GM21619 (cell line): ENCODE measurements around the gene TIGAR.

Experiments used
- ATAC-seq: cut with Tn5 transposase; IDR thresholded peaks from one replicate; pipeline ENCODE4 v1.9.1; 2021; ENCODE audit not compliant: unreplicated experiment

TIGAR gene

GRCh38 chr12:4302881-4303280 is 18.1 kb upstream of the TIGAR start:
- ATAC-seq: no peak

GRCh38 chr12:4303750-4304149 is 17.3 kb upstream of the TIGAR start:
- no peak for ATAC-seq

- no peak for ATAC-seq
These were observed 13.2 kb upstream of the TIGAR start for GRCh38 chr12:4307593-4308333.

- ATAC-seq: no peak
These were observed 12.6 kb upstream of the TIGAR start for GRCh38 chr12:4308334-4308950.

- no peak for ATAC-seq
These were observed 9.2 kb upstream of the TIGAR start for GRCh38 chr12:4311776-4312175.

GRCh38 chr12:4312251-4312650 is 8.8 kb upstream of the TIGAR start:
- ATAC-seq: no peak

GRCh38 chr12:4320497-4320852 is 538 bp upstream of the TIGAR start:
- ATAC-seq: peak; percentile 28

GRCh38 chr12:4322726-4323125 is 1.7 kb downstream of the TIGAR start:
- no peak for ATAC-seq

- ATAC-seq: no peak
These were observed 2.4 kb downstream of the TIGAR start for GRCh38 chr12:4323396-4323795.

- ATAC-seq: no peak
These were observed 3.4 kb downstream of the TIGAR start for GRCh38 chr12:4324366-4324765.

GRCh38 chr12:4325966-4326365 is 5.0 kb downstream of the TIGAR start:
- no peak for ATAC-seq

- no peak for ATAC-seq
These were observed 6.3 kb downstream of the TIGAR start for GRCh38 chr12:4327293-4327692.

- ATAC-seq: no peak
These were observed 9.2 kb downstream of the TIGAR start for GRCh38 chr12:4330203-4330602.

- ATAC-seq: no peak
These were observed 10.2 kb downstream of the TIGAR start for GRCh38 chr12:4331221-4331620.

GRCh38 chr12:4331842-4332241 is 10.8 kb downstream of the TIGAR start:
- no peak for ATAC-seq

- ATAC-seq: no peak
These were observed 25.9 kb downstream of the TIGAR start for GRCh38 chr12:4346931-4347330.

- no peak for ATAC-seq
These were observed 32.8 kb downstream of the TIGAR start for GRCh38 chr12:4353785-4354208.

- ATAC-seq: no peak
These were observed 34.4 kb downstream of the TIGAR start for GRCh38 chr12:4355156-4356040.

- ATAC-seq: no peak
These were observed 35.0 kb downstream of the TIGAR start for GRCh38 chr12:4356041-4356327.

- ATAC-seq: no peak
These were observed 45.1 kb downstream of the TIGAR start for GRCh38 chr12:4366090-4366489.

- no peak for ATAC-seq
These were observed 48.5 kb downstream of the TIGAR start for GRCh38 chr12:4369548-4369947.

GRCh38 chr12:4370265-4370664 is 49.3 kb downstream of the TIGAR start:
- ATAC-seq: no peak
